ENCODE results near the gene TTC34. TPM values are rescaled to one million over a fixed set of nuclear protein-coding genes. Genes with fewer than 3 reads are reported as not detected.

TTC34 gene
- total and polyA plus RNA-seq, 9 of the 15 experiments (the other 6 are each of a cell fraction or from before 2014, with no cell fraction given), result 0.03 to 0.38 (median 0.05) TPM; not detected in 2

DNA sequence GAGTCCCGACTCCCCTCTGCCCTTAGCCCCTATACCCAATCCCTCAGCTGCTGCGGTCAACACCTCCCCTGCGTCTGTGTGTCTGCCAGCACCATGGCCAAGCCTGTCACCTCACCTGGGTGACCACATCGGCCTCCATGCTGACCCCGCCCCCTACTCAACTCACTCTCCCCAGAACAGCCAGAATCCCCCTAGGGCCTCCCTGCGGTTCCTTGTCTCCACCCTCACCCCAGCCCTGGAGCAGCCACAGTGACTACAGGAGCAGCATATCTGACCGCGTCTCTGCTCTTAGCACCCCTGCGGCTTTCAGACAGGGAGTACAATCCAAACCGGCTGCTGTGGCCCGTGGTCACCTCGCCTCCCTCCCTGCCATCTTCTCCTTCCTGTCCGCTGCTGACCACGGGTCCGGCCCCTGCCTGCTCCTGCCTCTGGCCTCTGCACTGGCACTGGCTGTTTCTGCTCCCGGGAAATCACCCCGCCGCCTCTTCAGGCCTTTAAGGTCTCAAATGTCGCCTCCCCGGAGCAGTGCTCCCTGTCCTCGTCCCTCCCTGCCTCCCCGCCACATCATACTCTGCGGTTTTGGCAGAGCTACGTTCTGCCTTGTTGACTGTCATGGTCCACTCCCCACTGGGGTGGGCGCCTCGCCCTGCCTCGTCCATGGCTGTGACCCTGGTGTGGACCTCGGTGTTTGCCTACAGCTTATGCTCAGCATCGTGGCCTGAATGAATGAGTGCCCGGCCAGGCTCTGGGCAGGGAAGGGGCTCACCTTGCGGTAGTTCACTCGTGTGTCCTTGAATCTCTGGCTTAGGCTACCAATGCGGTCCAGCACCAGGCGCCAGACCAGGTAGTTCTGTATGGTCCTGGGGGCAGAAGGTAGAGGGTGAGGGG lies 203.8 kb downstream of the TTC34 start (continued):
- TF ChIP-seq, protein P1, sequence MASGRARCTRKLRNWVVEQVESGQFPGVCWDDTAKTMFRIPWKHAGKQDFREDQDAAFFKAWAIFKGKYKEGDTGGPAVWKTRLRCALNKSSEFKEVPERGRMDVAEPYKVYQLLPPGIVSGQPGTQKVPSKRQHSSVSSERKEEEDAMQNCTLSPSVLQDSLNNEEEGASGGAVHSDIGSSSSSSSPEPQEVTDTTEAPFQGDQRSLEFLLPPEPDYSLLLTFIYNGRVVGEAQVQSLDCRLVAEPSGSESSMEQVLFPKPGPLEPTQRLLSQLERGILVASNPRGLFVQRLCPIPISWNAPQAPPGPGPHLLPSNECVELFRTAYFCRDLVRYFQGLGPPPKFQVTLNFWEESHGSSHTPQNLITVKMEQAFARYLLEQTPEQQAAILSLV (tag; IDR thresholded peaks at IDR 0.05), result no peak
- TF ChIP-seq ZNF263 (CRISPR knock-in tag; IDR thresholded peaks at IDR 0.05; ENCODE audit: borderline replicate concordance) (peak; percentile 87), XRCC3 (IDR thresholded peaks at IDR 0.05) (no peak), ZBTB7A (IDR thresholded peaks at IDR 0.05; ENCODE audit: borderline replicate concordance, control insufficient read depth, low read depth, low read length) (0 out of 2 replicates have a peak, but pooled peaks have one; percentile 12), SRSF3 (IDR thresholded peaks at IDR 0.05; ENCODE audit: insufficient read depth, low read length) (no peak), CCAR2 (IDR thresholded peaks at IDR 0.05; ENCODE audit: low read depth, low read length) (no peak), DPF2 (IDR thresholded peaks at IDR 0.05) (no peak), FOS (IDR thresholded peaks at IDR 0.05; ENCODE audit: extremely low read depth, insufficient read length) (no peak), ZZZ3 (IDR thresholded peaks at IDR 0.05) (no peak)
- TF ChIP-seq, protein P2, sequence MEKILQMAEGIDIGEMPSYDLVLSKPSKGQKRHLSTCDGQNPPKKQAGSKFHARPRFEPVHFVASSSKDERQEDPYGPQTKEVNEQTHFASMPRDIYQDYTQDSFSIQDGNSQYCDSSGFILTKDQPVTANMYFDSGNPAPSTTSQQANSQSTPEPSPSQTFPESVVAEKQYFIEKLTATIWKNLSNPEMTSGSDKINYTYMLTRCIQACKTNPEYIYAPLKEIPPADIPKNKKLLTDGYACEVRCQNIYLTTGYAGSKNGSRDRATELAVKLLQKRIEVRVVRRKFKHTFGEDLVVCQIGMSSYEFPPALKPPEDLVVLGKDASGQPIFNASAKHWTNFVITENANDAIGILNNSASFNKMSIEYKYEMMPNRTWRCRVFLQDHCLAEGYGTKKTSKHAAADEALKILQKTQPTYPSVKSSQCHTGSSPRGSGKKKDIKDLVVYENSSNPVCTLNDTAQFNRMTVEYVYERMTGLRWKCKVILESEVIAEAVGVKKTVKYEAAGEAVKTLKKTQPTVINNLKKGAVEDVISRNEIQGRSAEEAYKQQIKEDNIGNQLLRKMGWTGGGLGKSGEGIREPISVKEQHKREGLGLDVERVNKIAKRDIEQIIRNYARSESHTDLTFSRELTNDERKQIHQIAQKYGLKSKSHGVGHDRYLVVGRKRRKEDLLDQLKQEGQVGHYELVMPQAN (IDR thresholded peaks at IDR 0.05; ENCODE audit: borderline replicate concordance), result no peak
- TF ChIP-seq, protein P3, sequence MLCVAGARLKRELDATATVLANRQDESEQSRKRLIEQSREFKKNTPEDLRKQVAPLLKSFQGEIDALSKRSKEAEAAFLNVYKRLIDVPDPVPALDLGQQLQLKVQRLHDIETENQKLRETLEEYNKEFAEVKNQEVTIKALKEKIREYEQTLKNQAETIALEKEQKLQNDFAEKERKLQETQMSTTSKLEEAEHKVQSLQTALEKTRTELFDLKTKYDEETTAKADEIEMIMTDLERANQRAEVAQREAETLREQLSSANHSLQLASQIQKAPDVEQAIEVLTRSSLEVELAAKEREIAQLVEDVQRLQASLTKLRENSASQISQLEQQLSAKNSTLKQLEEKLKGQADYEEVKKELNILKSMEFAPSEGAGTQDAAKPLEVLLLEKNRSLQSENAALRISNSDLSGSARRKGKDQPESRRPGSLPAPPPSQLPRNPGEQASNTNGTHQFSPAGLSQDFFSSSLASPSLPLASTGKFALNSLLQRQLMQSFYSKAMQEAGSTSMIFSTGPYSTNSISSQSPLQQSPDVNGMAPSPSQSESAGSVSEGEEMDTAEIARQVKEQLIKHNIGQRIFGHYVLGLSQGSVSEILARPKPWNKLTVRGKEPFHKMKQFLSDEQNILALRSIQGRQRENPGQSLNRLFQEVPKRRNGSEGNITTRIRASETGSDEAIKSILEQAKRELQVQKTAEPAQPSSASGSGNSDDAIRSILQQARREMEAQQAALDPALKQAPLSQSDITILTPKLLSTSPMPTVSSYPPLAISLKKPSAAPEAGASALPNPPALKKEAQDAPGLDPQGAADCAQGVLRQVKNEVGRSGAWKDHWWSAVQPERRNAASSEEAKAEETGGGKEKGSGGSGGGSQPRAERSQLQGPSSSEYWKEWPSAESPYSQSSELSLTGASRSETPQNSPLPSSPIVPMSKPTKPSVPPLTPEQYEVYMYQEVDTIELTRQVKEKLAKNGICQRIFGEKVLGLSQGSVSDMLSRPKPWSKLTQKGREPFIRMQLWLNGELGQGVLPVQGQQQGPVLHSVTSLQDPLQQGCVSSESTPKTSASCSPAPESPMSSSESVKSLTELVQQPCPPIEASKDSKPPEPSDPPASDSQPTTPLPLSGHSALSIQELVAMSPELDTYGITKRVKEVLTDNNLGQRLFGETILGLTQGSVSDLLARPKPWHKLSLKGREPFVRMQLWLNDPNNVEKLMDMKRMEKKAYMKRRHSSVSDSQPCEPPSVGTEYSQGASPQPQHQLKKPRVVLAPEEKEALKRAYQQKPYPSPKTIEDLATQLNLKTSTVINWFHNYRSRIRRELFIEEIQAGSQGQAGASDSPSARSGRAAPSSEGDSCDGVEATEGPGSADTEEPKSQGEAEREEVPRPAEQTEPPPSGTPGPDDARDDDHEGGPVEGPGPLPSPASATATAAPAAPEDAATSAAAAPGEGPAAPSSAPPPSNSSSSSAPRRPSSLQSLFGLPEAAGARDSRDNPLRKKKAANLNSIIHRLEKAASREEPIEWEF (CRISPR knock-in tag; IDR thresholded peaks at IDR 0.05), result no peak
- TF ChIP-seq, protein P4, sequence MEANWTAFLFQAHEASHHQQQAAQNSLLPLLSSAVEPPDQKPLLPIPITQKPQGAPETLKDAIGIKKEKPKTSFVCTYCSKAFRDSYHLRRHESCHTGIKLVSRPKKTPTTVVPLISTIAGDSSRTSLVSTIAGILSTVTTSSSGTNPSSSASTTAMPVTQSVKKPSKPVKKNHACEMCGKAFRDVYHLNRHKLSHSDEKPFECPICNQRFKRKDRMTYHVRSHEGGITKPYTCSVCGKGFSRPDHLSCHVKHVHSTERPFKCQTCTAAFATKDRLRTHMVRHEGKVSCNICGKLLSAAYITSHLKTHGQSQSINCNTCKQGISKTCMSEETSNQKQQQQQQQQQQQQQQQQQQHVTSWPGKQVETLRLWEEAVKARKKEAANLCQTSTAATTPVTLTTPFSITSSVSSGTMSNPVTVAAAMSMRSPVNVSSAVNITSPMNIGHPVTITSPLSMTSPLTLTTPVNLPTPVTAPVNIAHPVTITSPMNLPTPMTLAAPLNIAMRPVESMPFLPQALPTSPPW (CRISPR knock-in tag; IDR thresholded peaks at IDR 0.05), result peak; percentile 51; the same call in 1 of the 2 replicates
